GM12874 (cell line): ENCODE measurements around the gene E2F6.

Source experiments
- TF ChIP-seq, protein P1 (sequence below): IDR thresholded peaks from 2 replicates; pipeline ENCODE4 v1.5.1; 2011; ENCODE audit warnings: low read depth, mild to moderate bottlenecking, control low read depth, low read length, moderate library complexity; ENCODE audit not compliant: insufficient read depth

Gene E2F6

DNA sequence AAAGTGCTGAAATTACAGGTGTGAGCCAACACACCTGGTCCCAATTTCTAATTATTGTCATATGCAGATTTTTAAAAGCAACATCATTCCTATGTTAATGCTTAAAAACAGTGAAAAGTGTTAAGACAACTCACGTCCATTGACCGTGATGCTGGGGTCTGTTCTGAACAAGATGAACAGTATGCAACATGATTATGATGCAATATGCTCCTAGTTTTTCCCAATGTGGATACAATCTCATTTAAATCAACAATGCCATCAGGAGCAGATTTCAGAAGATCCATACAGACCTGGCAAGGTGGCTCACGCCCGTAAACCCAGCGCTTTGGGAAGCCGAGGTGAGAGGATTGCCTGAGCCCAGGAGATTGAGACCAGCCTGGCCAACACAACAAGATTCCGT is 31.5 kb downstream of the E2F6 start:
- TF ChIP-seq, protein P1, sequence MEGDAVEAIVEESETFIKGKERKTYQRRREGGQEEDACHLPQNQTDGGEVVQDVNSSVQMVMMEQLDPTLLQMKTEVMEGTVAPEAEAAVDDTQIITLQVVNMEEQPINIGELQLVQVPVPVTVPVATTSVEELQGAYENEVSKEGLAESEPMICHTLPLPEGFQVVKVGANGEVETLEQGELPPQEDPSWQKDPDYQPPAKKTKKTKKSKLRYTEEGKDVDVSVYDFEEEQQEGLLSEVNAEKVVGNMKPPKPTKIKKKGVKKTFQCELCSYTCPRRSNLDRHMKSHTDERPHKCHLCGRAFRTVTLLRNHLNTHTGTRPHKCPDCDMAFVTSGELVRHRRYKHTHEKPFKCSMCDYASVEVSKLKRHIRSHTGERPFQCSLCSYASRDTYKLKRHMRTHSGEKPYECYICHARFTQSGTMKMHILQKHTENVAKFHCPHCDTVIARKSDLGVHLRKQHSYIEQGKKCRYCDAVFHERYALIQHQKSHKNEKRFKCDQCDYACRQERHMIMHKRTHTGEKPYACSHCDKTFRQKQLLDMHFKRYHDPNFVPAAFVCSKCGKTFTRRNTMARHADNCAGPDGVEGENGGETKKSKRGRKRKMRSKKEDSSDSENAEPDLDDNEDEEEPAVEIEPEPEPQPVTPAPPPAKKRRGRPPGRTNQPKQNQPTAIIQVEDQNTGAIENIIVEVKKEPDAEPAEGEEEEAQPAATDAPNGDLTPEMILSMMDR: no peak

DNA sequence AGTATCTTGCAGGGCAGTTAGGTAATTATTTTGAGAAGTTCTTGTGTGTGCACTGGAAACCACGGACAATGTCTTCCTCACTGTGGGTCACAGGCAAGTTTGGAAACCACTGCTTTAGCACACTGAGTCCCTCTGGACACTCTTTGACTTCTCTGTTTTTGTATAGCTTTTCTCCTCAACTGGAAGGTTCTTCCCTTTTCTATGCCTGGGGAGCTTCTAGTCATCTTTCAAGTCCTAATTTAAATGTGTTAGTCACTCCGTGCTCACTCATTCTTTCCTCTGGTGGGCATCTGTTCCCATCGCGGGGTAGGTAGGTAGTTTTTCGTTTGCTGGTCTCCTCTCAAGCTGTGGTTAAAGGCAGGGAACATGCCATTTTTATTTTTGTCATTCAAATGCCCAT is 32.1 kb downstream of the E2F6 start:
- TF ChIP-seq, protein P1: no peak

DNA sequence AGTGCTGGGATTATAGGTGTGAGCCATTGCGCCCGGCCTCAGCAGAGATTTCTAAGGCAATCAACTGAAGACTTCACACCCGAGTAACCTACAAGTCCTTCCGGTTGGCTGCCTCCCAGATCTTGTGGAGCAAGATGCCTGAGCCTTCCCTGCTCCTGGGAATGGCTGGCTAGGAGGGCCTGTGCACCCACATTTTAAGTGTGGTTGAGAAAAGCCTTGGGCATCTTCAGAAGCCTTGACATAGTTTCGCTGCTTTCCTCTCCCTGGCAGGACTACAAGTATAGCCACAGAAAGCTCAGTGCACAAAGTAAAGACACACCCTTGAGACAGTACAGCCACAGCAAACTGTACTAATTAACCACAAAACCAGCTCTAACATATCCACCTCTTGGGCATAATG is 35.2 kb downstream of the E2F6 start:
- TF ChIP-seq, protein P1: no peak

GRCh38 chr2:11427224-11427623 is 38.7 kb downstream of the E2F6 start:
- TF ChIP-seq, protein P1: no peak

DNA sequence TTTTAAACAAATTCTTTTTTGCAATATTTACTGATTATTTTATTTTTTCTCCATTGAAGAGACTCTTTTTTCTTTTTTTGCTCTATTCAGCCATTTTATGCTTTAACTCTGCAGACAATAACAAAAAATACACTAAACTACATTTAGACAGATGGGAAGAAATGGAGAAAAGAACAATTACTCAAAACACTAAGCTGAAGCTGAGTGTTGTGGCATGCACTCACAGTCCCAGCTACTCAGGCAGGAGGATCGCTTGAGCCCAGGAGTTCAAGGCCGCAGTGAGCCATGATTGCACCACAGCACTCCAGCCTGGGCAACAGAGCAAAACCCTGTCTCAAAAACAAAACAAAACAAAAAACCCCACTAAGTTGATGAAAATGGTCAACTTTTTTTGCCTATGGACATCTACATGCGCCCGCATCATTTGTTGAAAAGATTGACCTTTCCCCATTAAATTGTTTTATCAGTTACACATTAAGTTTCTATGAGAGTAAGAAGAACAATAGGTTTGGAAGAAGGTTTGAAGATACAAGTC is 43.0 kb downstream of the E2F6 start:
- TF ChIP-seq, protein P1: no peak

DNA sequence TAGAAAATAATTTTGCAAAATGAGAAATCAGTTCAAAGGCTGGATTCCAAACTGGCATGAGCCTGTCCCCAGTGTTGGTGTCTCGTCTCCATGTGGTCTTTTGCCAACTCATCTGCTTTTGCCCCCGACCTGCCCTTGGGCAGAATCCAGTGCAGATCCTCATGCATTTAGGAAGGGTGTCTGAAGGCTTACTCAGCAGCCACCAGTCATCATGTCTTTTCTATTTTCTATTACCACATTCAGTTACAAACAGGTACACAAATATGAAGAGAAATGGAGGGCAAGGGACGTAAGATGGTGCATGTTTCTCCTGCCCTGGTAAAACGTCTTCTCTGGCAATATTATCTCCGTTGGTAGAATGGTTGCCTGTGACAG is 43.5 kb downstream of the E2F6 start:
- TF ChIP-seq, protein P1: no peak

DNA sequence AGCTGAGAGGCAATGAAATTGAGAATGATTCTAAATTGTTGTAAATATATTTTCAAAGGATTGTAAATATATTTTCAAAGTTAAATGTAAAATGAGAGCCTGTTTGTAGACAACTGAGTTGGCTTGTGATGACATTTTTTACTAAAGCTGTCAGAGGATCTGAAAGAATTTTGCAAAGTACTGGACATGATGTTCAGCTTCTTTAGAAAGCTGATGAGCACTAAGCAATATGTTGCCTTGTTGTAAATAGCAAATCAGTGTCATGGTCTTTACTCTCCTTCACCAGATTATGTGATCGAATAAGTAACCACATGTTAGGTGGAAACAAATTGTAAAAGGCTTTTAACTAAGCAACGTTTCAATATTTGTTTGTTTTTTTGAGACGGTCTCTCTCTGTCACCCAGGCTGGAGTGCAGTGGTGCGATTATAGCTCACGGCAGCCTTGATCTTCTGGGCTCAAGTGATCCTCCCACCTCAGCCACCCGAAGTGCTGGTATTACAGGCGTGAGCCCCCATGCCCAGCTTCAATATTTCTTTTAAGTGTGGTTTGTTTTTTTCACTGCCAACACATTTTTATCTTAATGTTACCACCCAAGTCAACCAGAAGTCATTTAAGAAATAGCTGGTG is 44.0 kb downstream of the E2F6 start:
- TF ChIP-seq, protein P1: no peak
